Activated effector memory CD4-positive, alpha-beta T cell treated with Interleukin-2 at 50 U/mL for 16 hours (primary cell): ENCODE results near the gene KCTD8.

Source experiments
- DNase-seq: peaks from one replicate; pipeline ENCODE4 v3.0.0-alpha.2; 2020

KCTD8 gene

DNA sequence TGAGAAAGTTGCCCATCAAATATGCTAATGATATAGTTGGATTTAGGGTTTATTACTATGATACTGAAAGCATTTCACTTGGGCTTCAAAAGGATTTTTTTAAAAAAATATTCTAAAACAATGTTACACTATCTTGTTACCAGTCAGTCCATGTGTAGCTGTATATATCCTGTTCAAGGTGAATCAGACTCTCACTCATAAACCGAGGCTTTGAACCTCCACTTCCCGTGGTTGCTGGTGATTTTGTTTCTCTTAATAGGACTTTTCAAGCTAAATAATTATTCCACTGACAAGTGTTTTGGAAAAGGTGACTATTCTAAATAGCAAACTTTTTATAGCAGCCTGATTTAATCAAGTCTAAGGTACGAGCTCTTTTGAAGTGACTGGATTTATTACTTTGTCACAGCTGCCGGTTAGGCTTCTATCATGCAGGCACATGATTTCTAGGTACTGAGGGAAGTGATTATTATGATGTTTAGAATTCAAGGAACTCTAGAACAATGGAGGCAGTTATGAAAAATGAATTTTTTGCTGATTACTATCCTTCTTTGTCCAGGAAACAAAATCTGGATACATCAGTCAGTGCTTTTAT is 287.7 kb downstream of the KCTD8 start:
- no peak for DNase-seq

GRCh38 chr4:44159991-44160390 is 288.6 kb downstream of the KCTD8 start:
- DNase-seq: no peak

- DNase-seq: no peak
These were observed 290.9 kb downstream of the KCTD8 start for GRCh38 chr4:44157611-44158277.

GRCh38 chr4:44150091-44150576 is 298.5 kb downstream of the KCTD8 start:
- no peak for DNase-seq

DNA sequence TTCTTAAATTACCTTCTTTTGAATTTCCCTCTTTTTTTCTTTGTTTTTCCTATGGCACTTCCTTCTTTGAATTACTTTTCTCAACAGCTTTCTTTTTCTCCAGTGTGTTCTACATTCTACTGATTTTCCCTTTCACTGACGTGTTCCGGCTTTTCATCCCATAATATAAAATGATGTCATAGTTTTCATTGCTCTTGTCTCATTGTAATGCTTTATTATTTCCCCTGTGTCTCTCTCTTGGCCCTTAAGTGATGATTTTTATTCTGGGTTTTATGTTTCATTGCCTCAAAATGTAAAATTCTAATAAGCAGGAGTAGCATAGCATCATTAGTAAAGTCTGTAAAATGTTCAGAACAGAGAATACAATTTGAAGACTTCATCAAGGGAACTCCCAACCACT is 299.3 kb downstream of the KCTD8 start:
- DNase-seq: no peak

DNA sequence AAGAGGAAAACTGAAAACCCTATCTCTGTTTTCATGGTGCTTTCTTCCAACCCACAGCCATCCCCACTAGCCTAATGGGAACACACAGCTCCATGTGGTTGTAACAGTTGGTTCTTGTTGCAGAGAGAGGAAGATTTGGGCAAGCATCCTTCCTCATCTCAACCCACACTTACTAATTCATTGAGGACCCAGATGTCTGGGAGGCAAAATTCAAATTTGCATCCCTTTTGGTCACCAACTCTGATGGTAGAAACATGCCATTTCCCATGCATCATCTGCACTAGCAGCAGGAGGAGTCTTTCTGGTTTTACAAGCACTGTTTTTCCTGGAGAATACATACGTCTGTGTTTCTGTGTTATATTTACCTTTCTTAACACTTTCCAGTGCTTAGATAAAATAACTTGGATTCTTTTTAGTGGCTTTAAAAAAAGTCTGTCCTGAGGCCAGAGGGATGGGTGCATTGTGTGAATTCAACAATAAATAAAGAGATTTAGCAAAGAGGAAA is 301.0 kb downstream of the KCTD8 start:
- DNase-seq: no peak

GRCh38 chr4:44146516-44146915 is 302.1 kb downstream of the KCTD8 start:
- no peak for DNase-seq

DNA sequence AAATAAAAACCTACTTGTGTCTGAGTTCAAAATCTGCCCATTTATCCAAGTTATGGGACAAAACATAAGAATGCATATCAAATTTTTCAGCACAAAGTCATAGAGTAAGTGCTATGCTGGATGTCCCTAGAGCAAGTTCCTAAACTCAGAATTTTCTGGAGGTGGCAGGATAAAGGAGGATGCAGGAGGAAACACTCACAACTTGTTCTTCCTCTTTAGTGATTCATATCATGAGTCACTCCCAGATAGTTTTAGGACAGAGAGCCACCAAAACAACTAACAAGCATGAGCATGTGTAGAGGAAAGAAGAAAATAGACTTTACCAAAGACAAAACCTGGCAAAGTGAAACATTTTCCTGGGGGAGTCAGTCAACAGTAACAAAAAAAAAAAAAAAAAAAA is 302.7 kb downstream of the KCTD8 start:
- DNase-seq: no peak

DNA sequence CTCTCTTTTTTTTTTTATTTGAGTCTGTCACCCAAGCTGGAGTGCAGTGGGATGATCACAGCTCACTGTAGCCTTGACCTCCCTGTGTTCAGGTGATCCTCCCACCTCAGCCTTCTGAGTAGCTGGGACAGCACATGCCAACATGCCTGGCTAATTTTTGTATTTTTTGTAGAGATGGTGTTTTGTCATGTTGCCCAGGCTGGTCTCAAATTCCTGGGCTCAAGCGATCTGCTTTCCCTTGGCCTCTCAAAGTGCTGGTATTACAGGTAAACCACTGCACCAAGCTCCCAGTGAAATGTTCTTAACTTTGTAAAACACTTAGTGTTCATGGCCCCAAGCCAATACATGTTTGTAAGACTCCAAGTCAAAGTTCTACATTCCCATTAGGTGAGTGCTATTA is 316.1 kb downstream of the KCTD8 start:
- no peak for DNase-seq
